ENCODE data around the gene SLC66A2. TPM values are rescaled to one million over a fixed set of nuclear protein-coding genes. Genes with fewer than 3 reads are reported as not detected.

The SLC66A2 gene
- total RNA-seq, 1 donor, result 35.8 TPM

GRCh38 chr18:79899609-79900445 is 51.6 kb downstream of the SLC66A2 start:
- Histone ChIP-seq H3K79me2 (ENCODE audit: insufficient read depth, low read length) (no peaks in the 10 kb centered on the region), H3K9me3 (ENCODE audit: low read depth, low read length) (peaks cover 10% of the 10 kb centered on the region)
- no peak for TF ChIP-seq CTCF (IDR thresholded peaks at IDR 0.05; ENCODE audit: extremely low read depth, low read depth, low read length)

DNA sequence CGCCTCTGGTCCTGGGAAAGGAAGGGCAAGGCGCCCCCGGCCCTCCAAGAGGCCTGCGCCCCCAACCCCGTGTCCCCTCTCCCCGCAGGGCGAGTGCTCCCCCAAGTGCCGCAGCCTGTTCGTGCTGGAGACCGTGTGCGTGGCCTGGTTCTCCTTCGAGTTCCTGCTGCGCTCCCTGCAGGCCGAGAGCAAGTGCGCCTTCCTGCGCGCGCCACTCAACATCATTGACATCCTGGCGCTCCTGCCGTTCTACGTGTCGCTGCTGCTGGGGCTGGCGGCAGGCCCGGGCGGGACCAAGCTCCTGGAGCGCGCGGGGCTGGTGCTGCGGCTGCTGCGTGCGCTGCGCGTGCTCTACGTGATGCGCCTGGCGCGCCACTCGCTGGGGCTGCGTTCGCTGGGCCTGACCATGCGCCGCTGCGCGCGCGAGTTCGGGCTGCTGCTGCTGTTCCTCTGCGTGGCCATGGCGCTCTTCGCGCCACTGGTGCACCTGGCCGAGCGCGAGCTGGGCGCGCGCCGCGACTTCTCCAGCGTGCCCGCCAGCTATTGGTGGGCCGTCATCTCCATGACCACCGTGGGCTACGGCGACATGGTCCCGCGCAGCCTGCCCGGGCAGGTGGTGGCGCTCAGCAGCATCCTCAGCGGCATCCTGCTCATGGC is 52.4 kb downstream of the SLC66A2 start:
- TF ChIP-seq CTCF (IDR thresholded peaks at IDR 0.05; ENCODE audit: extremely low read depth, low read depth, low read length), result no peak
- H4K20me1 ChIP-seq (ENCODE audit: insufficient read depth, low read length), result no peaks in the 10 kb centered on the region
- no peaks in the 10 kb centered on the region for H3K27me3 ChIP-seq (ENCODE audit: insufficient read depth, low read length)
- H3K4me2 ChIP-seq (ENCODE audit: insufficient read depth, low read length), result no peak overlapping the region
- peak; percentile 34 for DNase-seq (ENCODE audit: insufficient read length, low spot score, missing footprints)
- no peak overlapping the region for H3K27ac ChIP-seq (ENCODE audit: low read depth, low read length)
- H2AFZ ChIP-seq (ENCODE audit: low read length), result no peak overlapping the region
- H3K4me3 ChIP-seq (ENCODE audit: insufficient read depth, low read length), result no peak overlapping the region
- peaks cover 9% of the 10 kb centered on the region for H3K36me3 ChIP-seq (ENCODE audit: insufficient read depth, low read length)
- peaks cover 12% of the 10 kb centered on the region for H3K9me3 ChIP-seq (ENCODE audit: low read depth, low read length)
- H3K79me2 ChIP-seq (ENCODE audit: insufficient read depth, low read length), result no peaks in the 10 kb centered on the region
- no peaks in the 10 kb centered on the region for H3K4me1 ChIP-seq (ENCODE audit: insufficient read depth, low read length)

More at GRCh38 chr18:79899609-79900445, 51.6 kb downstream of the SLC66A2 start:
- no peak overlapping the region for H2AFZ ChIP-seq (ENCODE audit: low read length)
- H3K27ac ChIP-seq (ENCODE audit: low read depth, low read length), result no peak overlapping the region
- H3K36me3 ChIP-seq (ENCODE audit: insufficient read depth, low read length), result peaks cover 9% of the 10 kb centered on the region
- no peak overlapping the region for H3K4me2 ChIP-seq (ENCODE audit: insufficient read depth, low read length)
- peak; percentile 65 for DNase-seq (ENCODE audit: insufficient read length, low spot score, missing footprints)
- H3K27me3 ChIP-seq (ENCODE audit: insufficient read depth, low read length), result no peaks in the 10 kb centered on the region
- no peaks in the 10 kb centered on the region for H4K20me1 ChIP-seq (ENCODE audit: insufficient read depth, low read length)
- no peaks in the 10 kb centered on the region for H3K4me1 ChIP-seq (ENCODE audit: insufficient read depth, low read length)
- no peak overlapping the region for H3K4me3 ChIP-seq (ENCODE audit: insufficient read depth, low read length)

- peaks cover 20% of the 10 kb centered on the region for H3K9me3 ChIP-seq (ENCODE audit: low read depth, low read length)
- H3K4me3 ChIP-seq (ENCODE audit: insufficient read depth, low read length), result no peak overlapping the region
- no peaks in the 10 kb centered on the region for H3K27me3 ChIP-seq (ENCODE audit: insufficient read depth, low read length)
- no peaks in the 10 kb centered on the region for H3K79me2 ChIP-seq (ENCODE audit: insufficient read depth, low read length)
- peak; percentile 48 for DNase-seq (ENCODE audit: insufficient read length, low spot score, missing footprints)
- peaks cover 9% of the 10 kb centered on the region for H3K36me3 ChIP-seq (ENCODE audit: insufficient read depth, low read length)
- no peaks in the 10 kb centered on the region for H4K20me1 ChIP-seq (ENCODE audit: insufficient read depth, low read length)
- H2AFZ ChIP-seq (ENCODE audit: low read length), result no peak overlapping the region
- no peaks in the 10 kb centered on the region for H3K4me1 ChIP-seq (ENCODE audit: insufficient read depth, low read length)
- no peak overlapping the region for H3K27ac ChIP-seq (ENCODE audit: low read depth, low read length)
- no peak for TF ChIP-seq CTCF (IDR thresholded peaks at IDR 0.05; ENCODE audit: extremely low read depth, low read depth, low read length)
- H3K4me2 ChIP-seq (ENCODE audit: insufficient read depth, low read length), result no peak overlapping the region
These were observed 53.4 kb downstream of the SLC66A2 start for GRCh38 chr18:79897940-79898625.

Data from osteoblast (primary cell).